ENCODE measurements around the gene THRB.

GRCh38 chr3:24227635-24228034, 267.0 kb downstream of the THRB start:
- TF ChIP-seq CTCF (IDR thresholded peaks at IDR 0.05; ENCODE audit: low read depth, low read length) (no peak), MAX (IDR thresholded peaks at IDR 0.05; ENCODE audit: low read depth, low read length) (no peak), POLR2A (IDR thresholded peaks at IDR 0.05; ENCODE audit: extremely low read depth, insufficient read length) (no peak)
